GM10266 (cell line): ENCODE measurements around the gene SUMO2.

Source experiments
- DNase-seq: peaks from one replicate; pipeline ENCODE4 v3.0.0; 2012; ENCODE audit errors: extremely low spot score
- CTCF ChIP-seq: IDR thresholded peaks from 2 replicates; pipeline ENCODE4 v1.5.1; 2012; ENCODE audit warnings: mild to moderate bottlenecking, low read depth; ENCODE audit not compliant: control insufficient read depth, insufficient read depth; ENCODE audit errors: missing control alignments

SUMO2 gene

GRCh38 chr17:75199886-75200618, 17.3 kb upstream of the SUMO2 start:
- no peak for TF ChIP-seq CTCF
- DNase-seq, result no peak

GRCh38 chr17:75194879-75195278, 12.1 kb upstream of the SUMO2 start:
- DNase-seq, result no peak
- TF ChIP-seq CTCF, result no peak

- no peak for TF ChIP-seq CTCF
- no peak for DNase-seq
Measured at GRCh38 chr17:75191584-75191983, 8.8 kb upstream of the SUMO2 start.

GRCh38 chr17:75188614-75189013, 5.9 kb upstream of the SUMO2 start:
- no peak for DNase-seq
- no peak for TF ChIP-seq CTCF

GRCh38 chr17:75183999-75184884, 1.5 kb upstream of the SUMO2 start:
- no peak for TF ChIP-seq CTCF
- no peak for DNase-seq

- no peak for DNase-seq
- TF ChIP-seq CTCF, result no peak
Measured at GRCh38 chr17:75182319-75182568, 515 bp downstream of the SUMO2 start.

GRCh38 chr17:75181608-75182318, 996 bp downstream of the SUMO2 start:
- DNase-seq, result peak; percentile 48
- no peak for TF ChIP-seq CTCF
